Measurements from ENCODE around the gene GLRA2.

GLRA2 gene

GRCh38 chrX:14717949-14718348 is 188.6 kb downstream of the GLRA2 start:
- no peak for DNase-seq

DNA sequence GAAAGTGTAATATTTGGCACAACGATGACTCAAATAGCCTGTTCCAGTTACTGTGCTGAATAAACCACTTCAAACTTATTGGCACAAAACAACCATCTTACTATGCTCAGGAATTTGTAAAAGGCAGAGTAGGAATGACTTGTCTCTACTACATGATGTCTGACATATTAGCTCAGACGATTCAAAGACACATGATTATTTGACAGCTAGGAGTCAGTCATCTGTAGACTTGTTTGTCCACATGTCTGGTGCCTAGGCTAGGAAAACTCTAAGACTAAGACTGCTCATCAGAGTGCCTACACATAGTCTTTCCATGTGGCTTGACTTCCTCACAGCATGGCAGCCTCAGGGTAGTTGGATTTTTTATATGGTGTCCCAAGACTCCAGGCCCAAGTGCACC is 189.1 kb downstream of the GLRA2 start:
- DNase-seq = no peak

- DNase-seq = no peak
Measured at GRCh38 chrX:14729058-14729457, 199.7 kb downstream of the GLRA2 start.

- DNase-seq = no peak
Measured at GRCh38 chrX:14738643-14739042, 209.3 kb downstream of the GLRA2 start.

DNA sequence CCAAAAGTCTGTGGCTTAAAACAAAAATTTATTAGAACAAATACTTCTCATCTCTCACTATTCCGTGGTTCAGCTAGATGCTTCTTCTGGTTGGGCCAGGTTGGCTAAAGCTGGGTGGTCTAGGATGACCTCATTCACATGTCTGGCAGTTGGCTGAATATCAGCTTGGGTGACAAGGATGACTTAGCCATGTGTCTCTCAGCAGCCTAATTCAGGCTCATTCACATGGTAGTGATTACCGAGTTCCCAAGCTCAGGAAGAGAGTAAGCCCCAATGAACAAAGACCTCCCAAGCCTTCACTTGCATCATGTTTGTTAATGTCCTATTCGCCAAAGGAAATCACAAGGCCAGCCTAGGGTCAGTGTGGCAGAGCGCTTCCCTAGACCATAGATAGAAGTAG is 224.1 kb downstream of the GLRA2 start:
- DNase-seq = no peak

GRCh38 chrX:14758029-14758491 is 228.7 kb downstream of the GLRA2 start:
- no peak for DNase-seq

GRCh38 chrX:14775416-14775815 is 246.1 kb downstream of the GLRA2 start:
- DNase-seq = no peak

DNA sequence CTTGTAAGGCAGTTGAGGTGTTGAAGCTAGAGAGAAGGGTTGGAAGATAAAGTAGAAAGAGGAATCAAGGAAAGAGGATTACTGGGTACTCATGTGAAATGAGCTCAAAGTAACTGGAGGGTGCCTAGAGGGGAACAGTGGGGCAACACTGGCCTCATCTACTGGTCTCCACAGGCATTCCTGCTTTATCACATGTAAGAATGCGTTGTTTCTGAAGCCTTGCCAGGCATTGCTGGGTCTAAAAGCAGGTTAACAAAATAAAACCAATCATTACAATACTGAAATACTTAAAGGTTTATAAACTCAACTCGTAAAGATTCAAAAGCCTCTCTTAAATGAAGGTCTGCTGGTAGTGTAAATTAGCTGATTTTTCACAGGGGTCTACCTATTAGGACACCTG is 247.6 kb downstream of the GLRA2 start:
- no peak for DNase-seq

- no peak for DNase-seq
Measured at GRCh38 chrX:14777525-14777924, 248.2 kb downstream of the GLRA2 start.

GRCh38 chrX:14779580-14779979 is 250.2 kb downstream of the GLRA2 start:
- DNase-seq = no peak
